SK-N-SH treated with all-trans-retinoic acid at 6 μM for 48 hours (cell line): ENCODE results near the gene KIRREL3.

Source experiments
- ATAC-seq: fragments of 200-7000 bp; cut with Tn5 transposase; 3 replicates; pipeline ENCODE4 v1.9.1; 2020; ENCODE audit warnings: mild to moderate bottlenecking, moderate library complexity
- ARNTL ChIP-seq: fragments of 450-650 bp; formaldehyde crosslinking; IDR thresholded peaks from 2 replicates; pipeline ENCODE4 v1.5.0; 2020; ENCODE audit warnings: low read depth, mild to moderate bottlenecking, moderate library complexity, borderline replicate concordance
- BACH2 ChIP-seq: fragments of 250-450 bp; sonication (Bioruptor Pico); IDR thresholded peaks from 2 replicates; pipeline ENCODE4 v1.9.0; 2021; ENCODE audit warnings: mild to moderate bottlenecking, borderline replicate concordance
- CREB5 ChIP-seq: fragments of 250-450 bp; sonication (Bioruptor Pico); IDR thresholded peaks from 2 replicates; pipeline ENCODE4 v1.5.1; 2020; ENCODE audit warnings: low read depth, mild to moderate bottlenecking, moderate library complexity
- CSDC2 ChIP-seq: fragments of 250-450 bp; sonication (Bioruptor Pico); IDR thresholded peaks from 2 replicates; pipeline ENCODE4 v1.5.0; 2020; ENCODE audit warnings: mild to moderate bottlenecking, moderate library complexity
- OSR1 ChIP-seq: fragments of 250-450 bp; sonication (Bioruptor Pico); IDR thresholded peaks from 2 replicates; pipeline ENCODE4 v1.8.0; 2022; ENCODE audit warnings: moderate library complexity, mild to moderate bottlenecking, inconsistent platforms
- PPARA ChIP-seq: fragments of 250-450 bp; sonication (Bioruptor Pico); IDR thresholded peaks from 2 replicates; pipeline ENCODE4 v1.5.0; 2020; ENCODE audit warnings: mild to moderate bottlenecking, borderline replicate concordance
- RARB ChIP-seq: fragments of 250-450 bp; sonication (Bioruptor Pico); IDR thresholded peaks from 2 replicates; pipeline ENCODE4 v1.8.0; 2021; ENCODE audit warnings: mild to moderate bottlenecking, moderate library complexity
- SNAI2 ChIP-seq: fragments of 250-450 bp; sonication (Bioruptor Pico); IDR thresholded peaks from 2 replicates; pipeline ENCODE4 v1.5.0; 2020; ENCODE audit warnings: mild to moderate bottlenecking, moderate library complexity
- TCF4 ChIP-seq: fragments of 250-450 bp; sonication (Bioruptor Pico); IDR thresholded peaks from 2 replicates; pipeline ENCODE4 v1.8.0; 2021; ENCODE audit warnings: mild to moderate bottlenecking, moderate library complexity, borderline replicate concordance
- TSHZ2 ChIP-seq: fragments of 250-450 bp; sonication (Bioruptor Pico); IDR thresholded peaks from 2 replicates; pipeline ENCODE4 v1.5.0; 2020; ENCODE audit warnings: mild to moderate bottlenecking, moderate library complexity
- ZC3H10 ChIP-seq: fragments of 250-450 bp; sonication (Bioruptor Pico); IDR thresholded peaks from 2 replicates; pipeline ENCODE4 v1.5.1; 2021; ENCODE audit warnings: mild to moderate bottlenecking, moderate library complexity
- ZFP3 ChIP-seq: fragments of 250-450 bp; sonication (Bioruptor Pico); IDR thresholded peaks from 2 replicates; pipeline ENCODE4 v1.5.0; 2020; ENCODE audit warnings: mild to moderate bottlenecking, moderate library complexity
- ZFP30 ChIP-seq: fragments of 450-650 bp; formaldehyde crosslinking; IDR thresholded peaks from 2 replicates; pipeline ENCODE4 v1.5.0; 2022; ENCODE audit warnings: mild to moderate bottlenecking, moderate library complexity
- ZNF565 ChIP-seq: fragments of 450-650 bp; formaldehyde crosslinking; conservative IDR thresholded peaks from 2 replicates; pipeline ENCODE4 v1.5.0; 2020; ENCODE audit warnings: low read depth, mild to moderate bottlenecking, moderate library complexity
- ZNF70 ChIP-seq: fragments of 450-650 bp; formaldehyde crosslinking; IDR thresholded peaks from 2 replicates; pipeline ENCODE4 v1.5.0; 2020; ENCODE audit warnings: mild to moderate bottlenecking, moderate library complexity
- TF ChIP-seq, protein P1 (sequence below): fragments of 250-450 bp; sonication (Bioruptor Pico); IDR thresholded peaks from 2 replicates; pipeline ENCODE4 v1.8.0; 2020; ENCODE audit warnings: mild to moderate bottlenecking, moderate library complexity, borderline replicate concordance
- TF ChIP-seq, protein P2 (sequence below): fragments of 250-450 bp; sonication (Bioruptor Pico); IDR thresholded peaks from 2 replicates; pipeline ENCODE4 v1.8.0; 2021; ENCODE audit warnings: low read depth, mild to moderate bottlenecking, moderate library complexity, borderline replicate concordance

KIRREL3 gene

DNA sequence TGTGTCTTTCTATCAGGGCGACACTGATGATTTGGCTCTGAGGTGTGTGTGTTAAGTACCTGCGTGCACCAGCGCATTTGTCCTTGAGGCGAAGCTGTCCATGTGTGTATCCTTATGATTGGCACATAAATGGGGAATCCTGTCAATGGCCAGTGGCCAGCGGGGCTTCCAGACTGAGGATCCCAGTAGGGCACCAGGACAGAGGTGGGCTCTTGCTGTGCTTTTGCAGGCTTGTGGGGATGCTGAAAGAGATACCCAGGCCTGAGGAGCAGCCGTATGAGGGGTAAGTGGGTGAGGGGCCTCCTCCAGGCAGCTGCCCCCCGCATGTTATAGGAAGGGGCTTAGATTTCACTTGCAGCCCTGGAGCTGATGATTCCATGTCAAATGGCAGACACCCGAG lies 488.3 kb downstream of the KIRREL3 start:
- ATAC-seq, result no peak
- no peak for TF ChIP-seq RARB (CRISPR knock-in tag)
- TF ChIP-seq TCF4, result no peak
- TF ChIP-seq, protein P1, sequence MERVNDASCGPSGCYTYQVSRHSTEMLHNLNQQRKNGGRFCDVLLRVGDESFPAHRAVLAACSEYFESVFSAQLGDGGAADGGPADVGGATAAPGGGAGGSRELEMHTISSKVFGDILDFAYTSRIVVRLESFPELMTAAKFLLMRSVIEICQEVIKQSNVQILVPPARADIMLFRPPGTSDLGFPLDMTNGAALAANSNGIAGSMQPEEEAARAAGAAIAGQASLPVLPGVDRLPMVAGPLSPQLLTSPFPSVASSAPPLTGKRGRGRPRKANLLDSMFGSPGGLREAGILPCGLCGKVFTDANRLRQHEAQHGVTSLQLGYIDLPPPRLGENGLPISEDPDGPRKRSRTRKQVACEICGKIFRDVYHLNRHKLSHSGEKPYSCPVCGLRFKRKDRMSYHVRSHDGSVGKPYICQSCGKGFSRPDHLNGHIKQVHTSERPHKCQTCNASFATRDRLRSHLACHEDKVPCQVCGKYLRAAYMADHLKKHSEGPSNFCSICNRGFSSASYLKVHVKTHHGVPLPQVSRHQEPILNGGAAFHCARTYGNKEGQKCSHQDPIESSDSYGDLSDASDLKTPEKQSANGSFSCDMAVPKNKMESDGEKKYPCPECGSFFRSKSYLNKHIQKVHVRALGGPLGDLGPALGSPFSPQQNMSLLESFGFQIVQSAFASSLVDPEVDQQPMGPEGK (CRISPR knock-in tag), result no peak
- TF ChIP-seq PPARA (CRISPR knock-in tag), result no peak

DNA sequence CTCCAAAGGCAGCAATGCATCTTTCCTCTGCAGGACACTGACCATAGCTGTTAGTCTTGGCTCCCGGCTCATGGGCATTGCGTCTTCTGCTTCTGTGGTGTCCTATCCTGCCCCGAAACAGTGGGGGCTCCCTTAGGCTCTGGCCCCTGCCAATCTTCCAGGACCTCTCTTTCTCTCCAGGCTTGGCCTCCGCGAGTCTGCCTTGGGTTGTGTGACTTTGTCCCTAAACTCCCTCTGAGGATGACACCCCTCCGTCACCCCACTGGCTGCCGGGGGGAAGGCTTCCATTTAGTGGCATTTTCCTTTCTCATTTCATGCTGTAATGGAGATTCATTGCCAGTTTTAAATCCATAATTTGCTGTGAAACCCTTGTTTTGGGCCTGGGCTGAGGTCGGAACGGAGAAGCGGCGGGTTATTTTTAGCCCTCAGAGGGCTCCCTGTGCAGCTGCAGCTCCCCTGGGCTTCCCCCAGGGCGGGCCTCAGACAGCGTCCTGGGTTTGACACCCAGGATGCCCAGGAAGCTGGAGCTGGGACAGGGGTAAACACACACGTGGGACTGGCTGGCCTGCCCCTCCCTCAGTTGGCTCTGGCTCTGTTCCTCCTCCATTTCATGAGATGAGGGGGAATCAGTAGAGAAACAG lies 489.0 kb downstream of the KIRREL3 start:
- no peak for TF ChIP-seq RARB (CRISPR knock-in tag)
- no peak for TF ChIP-seq CREB5 (CRISPR knock-in tag)
- no peak for TF ChIP-seq ZC3H10 (CRISPR knock-in tag)
- TF ChIP-seq, all 23 proteins: peak for 0
- ATAC-seq, result no peak

DNA sequence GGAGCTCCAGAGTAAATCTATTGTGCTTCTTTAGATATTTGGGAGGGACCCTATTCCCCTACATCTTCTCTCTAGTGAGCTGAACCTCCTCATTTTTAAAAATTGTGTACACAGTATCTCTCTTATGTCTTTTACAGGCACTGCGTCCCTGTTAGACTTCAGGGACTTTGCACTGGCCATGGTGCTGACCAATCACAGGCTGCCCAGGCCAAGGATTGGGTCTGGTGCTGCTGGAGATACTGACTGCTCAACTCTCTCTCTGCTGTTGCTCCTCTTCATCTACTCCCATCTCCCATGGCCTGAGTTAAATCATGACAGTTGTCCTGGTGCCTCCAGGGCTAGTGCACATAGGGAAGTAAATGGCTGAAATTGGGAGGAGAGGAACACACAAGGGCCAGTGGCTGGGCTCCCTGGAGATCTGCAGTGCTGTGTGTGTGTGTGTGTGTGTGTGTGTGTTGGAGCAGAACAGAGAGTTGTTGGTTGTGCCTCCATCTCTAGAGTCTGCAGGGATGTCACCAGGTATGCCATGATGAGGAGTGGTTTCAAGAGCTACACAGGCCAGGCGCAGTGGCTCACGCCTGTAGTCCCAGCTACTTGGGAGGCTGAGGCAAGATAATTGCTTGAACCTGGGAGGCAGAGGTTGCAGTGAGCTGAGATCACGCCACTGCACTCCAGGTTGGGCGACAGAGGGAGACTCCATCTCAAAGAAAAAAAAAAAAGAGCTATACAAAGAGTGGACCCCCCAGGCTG lies 489.8 kb downstream of the KIRREL3 start:
- TF ChIP-seq ZNF70 (CRISPR knock-in tag), result no peak
- no peak for TF ChIP-seq BACH2 (CRISPR knock-in tag)
- TF ChIP-seq ZNF565 (CRISPR knock-in tag), result no peak
- no peak for TF ChIP-seq OSR1 (CRISPR knock-in tag)
- no peak for TF ChIP-seq ARNTL
- no peak for TF ChIP-seq CSDC2 (CRISPR knock-in tag)
- no peak for TF ChIP-seq ZFP30 (CRISPR knock-in tag)
- no peak for TF ChIP-seq ZFP3
- no peak for TF ChIP-seq SNAI2 (CRISPR knock-in tag)
- TF ChIP-seq, protein P1 (CRISPR knock-in tag), result no peak
- TF ChIP-seq, protein P2, sequence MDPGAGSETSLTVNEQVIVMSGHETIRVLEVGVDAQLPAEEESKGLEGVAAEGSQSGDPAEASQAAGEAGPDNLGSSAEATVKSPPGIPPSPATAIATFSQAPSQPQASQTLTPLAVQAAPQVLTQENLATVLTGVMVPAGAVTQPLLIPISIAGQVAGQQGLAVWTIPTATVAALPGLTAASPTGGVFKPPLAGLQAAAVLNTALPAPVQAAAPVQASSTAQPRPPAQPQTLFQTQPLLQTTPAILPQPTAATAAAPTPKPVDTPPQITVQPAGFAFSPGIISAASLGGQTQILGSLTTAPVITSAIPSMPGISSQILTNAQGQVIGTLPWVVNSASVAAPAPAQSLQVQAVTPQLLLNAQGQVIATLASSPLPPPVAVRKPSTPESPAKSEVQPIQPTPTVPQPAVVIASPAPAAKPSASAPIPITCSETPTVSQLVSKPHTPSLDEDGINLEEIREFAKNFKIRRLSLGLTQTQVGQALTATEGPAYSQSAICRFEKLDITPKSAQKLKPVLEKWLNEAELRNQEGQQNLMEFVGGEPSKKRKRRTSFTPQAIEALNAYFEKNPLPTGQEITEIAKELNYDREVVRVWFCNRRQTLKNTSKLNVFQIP (CRISPR knock-in tag), result no peak
- TF ChIP-seq TSHZ2 (CRISPR knock-in tag), result no peak
- TF ChIP-seq PPARA (CRISPR knock-in tag), result no peak
- peak; percentile 59; the same call in 2 of the 3 replicates for ATAC-seq

DNA sequence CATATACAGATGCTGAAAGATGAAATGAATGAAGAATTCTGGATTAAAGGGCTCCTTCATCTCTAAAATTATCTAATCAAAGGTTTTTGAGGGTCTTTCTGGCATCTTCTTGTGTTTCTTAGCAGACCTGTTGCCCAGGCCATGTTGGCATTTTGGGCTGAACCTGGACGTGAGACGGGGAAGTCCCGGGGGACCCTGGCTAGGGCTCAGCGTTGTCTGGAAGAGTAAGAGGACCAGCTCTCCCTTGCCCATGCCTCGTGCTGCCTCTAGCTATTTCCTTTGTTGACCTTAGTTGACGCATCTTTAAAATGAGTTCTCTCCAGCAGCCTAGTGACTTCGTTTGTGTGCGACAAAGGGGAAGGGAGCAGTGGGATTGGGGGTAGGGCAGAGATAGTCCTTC lies 492.9 kb downstream of the KIRREL3 start:
- no peak for ATAC-seq
- TF ChIP-seq ZFP30 (CRISPR knock-in tag), result no peak
- TF ChIP-seq, protein P1 (CRISPR knock-in tag), result no peak
